ENCODE data around the gene CCDC124.

- TF ChIP-seq CTCF (conservative IDR thresholded peaks at IDR 0.05 in 1 of 2, IDR thresholded peaks at IDR 0.05 in 1 of 2; ENCODE audit: low read depth in 1 of 2, low read length in 2 of 2) = no peak
- TF ChIP-seq EZH2 (IDR thresholded peaks at IDR 0.05; ENCODE audit: low read length, missing control alignments) = no peak
Observed at GRCh38 chr19:17993076-17993813, 60.4 kb downstream of the CCDC124 start.

Measured in fibroblast of lung (primary cell).